H1 (cell line): Measurements from ENCODE around the gene RBBP9.

Source experiments
- CHD2 ChIP-seq: IDR thresholded peaks from 2 replicates; pipeline ENCODE4 v1.6.1; 2012; ENCODE audit warnings: low read length, improper control_type of control experiment
- POLR2AphosphoS5 ChIP-seq: IDR thresholded peaks from 2 replicates; pipeline ENCODE4 v1.6.1; 2011; ENCODE audit warnings: low read depth, low read length

DNA sequence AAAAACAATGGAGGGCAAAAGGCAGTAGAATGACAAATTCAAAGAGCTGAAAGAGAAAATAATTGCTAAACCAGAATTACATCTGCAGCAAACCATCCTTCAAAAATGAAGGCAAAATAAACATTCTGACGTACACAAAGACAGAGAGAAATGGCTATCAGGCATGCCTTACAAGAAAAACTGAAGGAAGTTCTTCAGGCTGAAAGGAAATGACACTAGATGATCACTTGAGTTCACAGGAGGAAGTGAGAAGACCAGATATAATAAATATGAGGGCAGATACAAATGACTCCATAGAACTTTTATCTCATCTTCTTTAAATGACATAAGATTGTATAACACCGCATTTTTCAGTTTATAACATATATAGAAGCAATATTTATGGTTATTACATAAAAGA, 60.2 kb downstream of the RBBP9 start:
- no peak for TF ChIP-seq POLR2AphosphoS5
- TF ChIP-seq CHD2: no peak
